ENCODE measurements around the gene ZNF555. TPM values are rescaled to one million over a fixed set of nuclear protein-coding genes. Genes with fewer than 3 reads are reported as not detected.
"Not testable (repeated sequence)": the region's sequence is repeated elsewhere in the genome, so short reads cannot be mapped to it uniquely, and the experiment has no call there.

The ZNF555 gene
- total RNA-seq, 4 donors from 2014 or later: 4.6 to 22.7 (median 17.7) TPM

GRCh38 chr19:2888731-2889224 lies 47.5 kb downstream of the ZNF555 start:
- intact Hi-C loops (cut with DNase I; ENCODE audit: low total_unique reads): no loop called here

GRCh38 chr19:2890531-2890930 lies 49.3 kb downstream of the ZNF555 start:
- H3K4me3 ChIP-seq; H3K9me3 ChIP-seq; H3K27ac ChIP-seq; H3K27me3 ChIP-seq; DNase-seq; H3K4me1 ChIP-seq; intact Hi-C loops (cut with DNase I; ENCODE audit: low total_unique reads); H3K36me3 ChIP-seq: not testable (repeated sequence)

More at GRCh38 chr19:2888731-2889224, 47.5 kb downstream of the ZNF555 start:
- H3K4me3 ChIP-seq: peak overlapping the region in 1 of 2 donors; percentile 1
- no peaks in the 10 kb centered on the region for H3K4me1 ChIP-seq
- peak in 1 of 2 donors; percentile 28 for DNase-seq
- no peaks in the 10 kb centered on the region for H3K27me3 ChIP-seq
- no peaks in the 10 kb centered on the region for H3K36me3 ChIP-seq
- no peaks in the 10 kb centered on the region for H3K9me3 ChIP-seq
- TF ChIP-seq POLR2A (IDR thresholded peaks at IDR 0.05): no peak
- TF ChIP-seq, protein P1, sequence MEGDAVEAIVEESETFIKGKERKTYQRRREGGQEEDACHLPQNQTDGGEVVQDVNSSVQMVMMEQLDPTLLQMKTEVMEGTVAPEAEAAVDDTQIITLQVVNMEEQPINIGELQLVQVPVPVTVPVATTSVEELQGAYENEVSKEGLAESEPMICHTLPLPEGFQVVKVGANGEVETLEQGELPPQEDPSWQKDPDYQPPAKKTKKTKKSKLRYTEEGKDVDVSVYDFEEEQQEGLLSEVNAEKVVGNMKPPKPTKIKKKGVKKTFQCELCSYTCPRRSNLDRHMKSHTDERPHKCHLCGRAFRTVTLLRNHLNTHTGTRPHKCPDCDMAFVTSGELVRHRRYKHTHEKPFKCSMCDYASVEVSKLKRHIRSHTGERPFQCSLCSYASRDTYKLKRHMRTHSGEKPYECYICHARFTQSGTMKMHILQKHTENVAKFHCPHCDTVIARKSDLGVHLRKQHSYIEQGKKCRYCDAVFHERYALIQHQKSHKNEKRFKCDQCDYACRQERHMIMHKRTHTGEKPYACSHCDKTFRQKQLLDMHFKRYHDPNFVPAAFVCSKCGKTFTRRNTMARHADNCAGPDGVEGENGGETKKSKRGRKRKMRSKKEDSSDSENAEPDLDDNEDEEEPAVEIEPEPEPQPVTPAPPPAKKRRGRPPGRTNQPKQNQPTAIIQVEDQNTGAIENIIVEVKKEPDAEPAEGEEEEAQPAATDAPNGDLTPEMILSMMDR (IDR thresholded peaks at IDR 0.05): peak in 1 of 4 experiments; percentile 19
- H3K27ac ChIP-seq: no peak overlapping the region

DNA sequence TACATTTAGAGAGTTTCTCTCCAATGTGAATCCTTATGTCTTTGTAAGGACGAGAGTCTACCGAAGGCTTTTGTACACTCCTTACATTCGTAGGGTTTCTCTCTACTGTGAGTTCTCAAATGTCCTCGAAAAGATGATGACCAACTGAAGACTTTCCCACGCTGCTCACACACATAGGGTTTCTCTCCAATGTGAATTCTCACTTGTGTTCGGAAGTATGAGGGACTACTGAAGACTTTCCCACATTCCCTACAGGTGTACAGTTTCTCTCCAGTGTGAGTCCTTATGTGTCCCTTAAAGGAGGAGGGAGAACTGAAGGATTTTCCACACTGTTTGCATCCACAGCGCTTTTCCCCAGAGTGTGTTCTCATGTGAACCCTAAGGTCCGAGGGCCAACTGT lies 55.4 kb downstream of the ZNF555 start:
- DNase-seq: no peak
- H3K9me3 ChIP-seq: no peaks in the 10 kb centered on the region
- no peak overlapping the region for H3K27ac ChIP-seq
- no peaks in the 10 kb centered on the region for H3K27me3 ChIP-seq
- peaks cover 0 to 4% of the 10 kb centered on the region in 2 donors for H3K4me1 ChIP-seq
- TF ChIP-seq, protein P1 (IDR thresholded peaks at IDR 0.05): no peak
- TF ChIP-seq POLR2A (IDR thresholded peaks at IDR 0.05): no peak
- H3K36me3 ChIP-seq: no peaks in the 10 kb centered on the region
- H3K4me3 ChIP-seq: no peak overlapping the region
- intact Hi-C loops (cut with DNase I; ENCODE audit: low total_unique reads): no loop called here

DNA sequence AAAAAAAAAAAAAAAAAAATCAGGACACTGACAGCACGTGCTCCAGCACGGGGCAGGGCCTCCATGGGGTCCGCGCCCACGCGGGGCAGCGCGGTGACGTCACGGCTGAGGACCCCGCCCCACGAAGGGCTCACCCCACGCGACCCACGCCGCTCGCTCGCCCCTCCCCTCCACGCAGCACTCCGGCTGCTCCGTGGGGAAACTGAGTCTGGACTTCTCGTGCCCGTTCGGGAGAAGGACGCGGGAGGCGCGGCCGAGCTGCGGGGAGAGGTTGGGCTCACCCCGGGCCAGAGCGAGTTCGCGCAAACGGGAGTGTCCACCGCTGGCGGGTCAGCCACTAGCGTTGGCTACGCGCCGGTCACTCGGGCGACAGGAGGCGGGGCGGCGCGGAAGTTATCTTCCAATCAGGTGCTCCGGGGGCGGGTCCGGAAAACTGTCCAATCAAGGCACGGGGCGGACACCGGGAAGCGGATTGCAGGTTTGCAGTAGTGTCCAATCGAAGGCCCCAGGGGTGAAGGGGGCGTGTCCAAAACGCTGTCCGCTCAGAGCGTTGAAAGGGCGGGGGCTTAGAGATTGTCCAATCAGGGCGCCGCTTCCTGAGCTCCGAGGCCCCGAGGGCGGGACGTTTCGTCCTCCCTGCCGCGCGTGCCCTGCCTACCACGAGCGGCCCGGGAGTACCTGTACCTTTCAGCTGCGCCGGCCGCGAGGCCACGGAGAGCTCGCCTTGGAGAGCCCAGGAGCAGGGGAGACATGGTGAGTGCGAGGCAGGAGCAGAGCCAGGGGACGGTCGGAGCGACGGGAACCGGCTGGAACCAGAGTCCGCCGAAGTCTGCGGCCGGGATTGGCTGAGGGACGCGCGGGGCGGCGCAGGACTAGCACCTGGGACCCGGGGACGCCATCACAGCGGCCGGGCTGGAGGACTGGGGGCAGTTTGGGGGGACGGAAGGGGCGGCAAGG lies 59.3 kb downstream of the ZNF555 start, which contains the start of gene ZNF57:
Gene ZNF57 (plus strand): TSS at position 633 of the 957 bp plus-strand sequence. CDS start 118 bp downstream, at position 751.
- Histone ChIP-seq H3K27me3 (no peaks in the 10 kb centered on the region), H3K36me3 (no peaks in the 10 kb centered on the region), H3K4me1 (peaks cover 0 to 4% of the 10 kb centered on the region in 2 donors), H3K9me3 (no peaks in the 10 kb centered on the region), H3K27ac (peak within 1 kb of the TSS in 1 of 2 donors; percentile 65), H3K4me3 (peak within 1 kb of the TSS; percentile 74 to 85)
- intact Hi-C loops (cut with DNase I; ENCODE audit: low total_unique reads): no loop called here
- TF ChIP-seq, protein P1 (IDR thresholded peaks at IDR 0.05): no peak
- TF ChIP-seq POLR2A (IDR thresholded peaks at IDR 0.05): peak in 1 of 2 donors; percentile 40
- DNase-seq: peak; percentile 98 to 100

- H3K4me3 ChIP-seq: no peak overlapping the region
- TF ChIP-seq POLR2A (IDR thresholded peaks at IDR 0.05): no peak
- TF ChIP-seq, protein P1 (IDR thresholded peaks at IDR 0.05): no peak
- no peak for DNase-seq
- no peaks in the 10 kb centered on the region for H3K9me3 ChIP-seq
- H3K27ac ChIP-seq: no peak overlapping the region
- H3K27me3 ChIP-seq: no peaks in the 10 kb centered on the region
- intact Hi-C loops (cut with DNase I; ENCODE audit: low total_unique reads): no loop called here
- peaks cover 0 to 4% of the 10 kb centered on the region in 2 donors for H3K4me1 ChIP-seq
- no peaks in the 10 kb centered on the region for H3K36me3 ChIP-seq
Observed at GRCh38 chr19:2902590-2903218, 61.4 kb downstream of the ZNF555 start.

- H3K4me1 ChIP-seq; intact Hi-C loops (cut with DNase I; ENCODE audit: low total_unique reads); DNase-seq; H3K27me3 ChIP-seq; H3K27ac ChIP-seq; H3K4me3 ChIP-seq; H3K9me3 ChIP-seq; H3K36me3 ChIP-seq: not testable (repeated sequence)
Observed at GRCh38 chr19:2903326-2903725, 62.1 kb downstream of the ZNF555 start.

Data from uterus (tissue), 4 donors.